A549 treated with CpdA at 1 μM for 4 hours (cell line): ENCODE measurements around the gene C18orf54. TPM values are rescaled to one million over a fixed set of nuclear protein-coding genes. Genes with fewer than 3 reads are reported as not detected.

Source experiments
- total RNA-seq: library from RNA; stranded (reverse); fragments of 200-300 nt; extraction: Qiagen RNA extraction; gene quantifications from 5 replicates; pipeline ENCODE4 v1.2.3, GENCODE V29; 2022; ENCODE audit warnings: low read depth

C18orf54 gene
- 1.9 to 3.6 TPM (median 2.6 TPM) in 5 replicates for total RNA-seq

DNA sequence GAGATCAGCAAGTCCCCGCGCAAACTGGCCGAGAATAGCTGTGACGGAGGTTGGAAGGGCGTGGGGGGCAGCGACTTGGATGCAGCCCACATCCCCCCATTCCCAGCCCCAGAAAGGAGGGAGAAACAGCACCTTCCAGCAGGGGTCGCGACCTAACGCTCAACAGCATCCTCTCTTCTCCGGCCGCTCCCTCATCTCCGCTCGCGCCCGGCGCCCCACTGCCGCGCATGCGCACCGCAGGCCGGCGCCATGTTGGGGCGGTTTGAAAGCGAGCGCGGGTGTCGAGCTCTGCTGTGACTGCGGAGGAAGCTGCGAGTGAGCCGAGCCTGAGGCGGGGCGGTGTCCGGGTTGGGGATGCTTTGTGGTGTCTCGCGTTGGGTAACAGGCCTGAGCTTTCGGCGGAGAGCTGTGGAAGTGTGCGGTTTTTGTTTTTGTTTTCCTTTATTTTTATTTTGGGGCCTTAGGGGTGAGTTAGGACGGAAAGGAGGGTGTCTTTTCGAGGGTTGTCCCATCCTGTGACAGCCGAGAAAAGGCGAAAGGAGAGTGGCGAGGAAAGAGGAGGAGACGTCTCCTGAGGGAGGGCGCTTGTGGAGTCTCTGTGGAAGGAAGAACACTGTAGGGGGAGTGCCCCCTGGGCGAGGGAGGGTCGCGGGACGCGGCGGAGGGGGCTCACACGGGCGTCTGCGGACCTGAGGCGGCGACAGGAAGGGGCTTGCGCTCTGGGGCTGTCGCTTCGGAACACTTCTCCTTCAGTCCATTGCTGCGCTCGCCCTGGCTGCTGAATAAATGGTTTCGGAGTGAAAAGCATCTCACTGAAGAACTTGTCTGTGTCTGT lies at the start of gene C18orf54, which contains the start of gene STARD6:
C18orf54 (plus strand) TSS at position 247 of the 835 bp plus-strand sequence. CDS start 2,667 bp downstream, outside the sequence.
STARD6 (minus strand) TSS at position 199 of the 835 bp plus-strand sequence. CDS start 3,285 bp downstream, outside the sequence.

Other genes starting within 250 kb of the C18orf54 start
- 41.6 to 67.3 TPM (median 61.0 TPM) in 5 replicates for gene MBD2, start 133.2 kb upstream of the C18orf54 start, total RNA-seq
- gene POLI, start 88.4 kb upstream of the C18orf54 start, total RNA-seq: 7.9 to 8.7 TPM (median 8.2 TPM) in 5 replicates
- 0.22 TPM in 1 of 5 replicates, not detected in the others for gene STARD6, start within 50 bp of the C18orf54 start, total RNA-seq
- not detected in 5 replicates for gene DYNAP, start 233.3 kb downstream of the C18orf54 start, total RNA-seq